Globus pallidus (tissue), 1 donor: ENCODE measurements around the gene C12orf42.
"Not testable (repeated sequence)": the region's sequence is repeated elsewhere in the genome, so short reads cannot be mapped to it uniquely, and the experiment has no call there.

Source experiments
- DNase-seq: peaks from one replicate; pipeline ENCODE4 v3.0.0-alpha.2; 2015; ENCODE audit warnings: low spot score

Gene C12orf42

GRCh38 chr12:103424849-103425586, 70.8 kb downstream of the C12orf42 start:
- DNase-seq, result not testable (repeated sequence)

- no peak for DNase-seq
Observed at GRCh38 chr12:103423516-103423910, 72.3 kb downstream of the C12orf42 start.

- DNase-seq, result no peak
Observed at GRCh38 chr12:103422746-103423515, 72.8 kb downstream of the C12orf42 start.

GRCh38 chr12:103422328-103422727, 73.4 kb downstream of the C12orf42 start:
- no peak for DNase-seq

- DNase-seq, result no peak
Observed at GRCh38 chr12:103421402-103421801, 74.4 kb downstream of the C12orf42 start.

GRCh38 chr12:103415681-103416080, 80.1 kb downstream of the C12orf42 start:
- no peak for DNase-seq

- DNase-seq, result no peak
Observed at GRCh38 chr12:103401421-103401820, 94.3 kb downstream of the C12orf42 start.

- DNase-seq, result peak; percentile 28
Observed at GRCh38 chr12:103399986-103400385, 95.8 kb downstream of the C12orf42 start.

GRCh38 chr12:103397536-103397935, 98.2 kb downstream of the C12orf42 start:
- DNase-seq, result no peak

GRCh38 chr12:103392722-103393121, 103.0 kb downstream of the C12orf42 start:
- no peak for DNase-seq

GRCh38 chr12:103391103-103391502, 104.7 kb downstream of the C12orf42 start:
- no peak for DNase-seq

- DNase-seq, result no peak
Observed at GRCh38 chr12:103387385-103387784, 108.4 kb downstream of the C12orf42 start.

- no peak for DNase-seq
Observed at GRCh38 chr12:103386451-103386850, 109.3 kb downstream of the C12orf42 start.

- DNase-seq, result no peak
Observed at GRCh38 chr12:103382736-103383346, 112.9 kb downstream of the C12orf42 start.

- DNase-seq, result no peak
Observed at GRCh38 chr12:103382119-103382518, 113.6 kb downstream of the C12orf42 start.

GRCh38 chr12:103379670-103380069, 116.1 kb downstream of the C12orf42 start:
- DNase-seq, result no peak

- DNase-seq, result no peak
Observed at GRCh38 chr12:103373088-103373523, 122.7 kb downstream of the C12orf42 start.

GRCh38 chr12:103369929-103370328, 125.8 kb downstream of the C12orf42 start:
- DNase-seq, result no peak

- no peak for DNase-seq
Observed at GRCh38 chr12:103368167-103368566, 127.6 kb downstream of the C12orf42 start.

GRCh38 chr12:103354403-103354802, 141.4 kb downstream of the C12orf42 start:
- DNase-seq, result no peak

- DNase-seq, result no peak
Observed at GRCh38 chr12:103353913-103354312, 141.9 kb downstream of the C12orf42 start.

GRCh38 chr12:103350116-103350515, 145.7 kb downstream of the C12orf42 start:
- DNase-seq, result no peak

GRCh38 chr12:103348935-103349334, 146.8 kb downstream of the C12orf42 start:
- no peak for DNase-seq
